Measurements from ENCODE around the gene STRN4. TPM values are rescaled to one million over a fixed set of nuclear protein-coding genes. Genes with fewer than 3 reads are reported as not detected.
A peak's percentile ranks its signal among the peaks of the same experiment; 100 is the strongest.

Gene STRN4
- polyA plus RNA-seq, 1 donor = 77.7 TPM

DNA sequence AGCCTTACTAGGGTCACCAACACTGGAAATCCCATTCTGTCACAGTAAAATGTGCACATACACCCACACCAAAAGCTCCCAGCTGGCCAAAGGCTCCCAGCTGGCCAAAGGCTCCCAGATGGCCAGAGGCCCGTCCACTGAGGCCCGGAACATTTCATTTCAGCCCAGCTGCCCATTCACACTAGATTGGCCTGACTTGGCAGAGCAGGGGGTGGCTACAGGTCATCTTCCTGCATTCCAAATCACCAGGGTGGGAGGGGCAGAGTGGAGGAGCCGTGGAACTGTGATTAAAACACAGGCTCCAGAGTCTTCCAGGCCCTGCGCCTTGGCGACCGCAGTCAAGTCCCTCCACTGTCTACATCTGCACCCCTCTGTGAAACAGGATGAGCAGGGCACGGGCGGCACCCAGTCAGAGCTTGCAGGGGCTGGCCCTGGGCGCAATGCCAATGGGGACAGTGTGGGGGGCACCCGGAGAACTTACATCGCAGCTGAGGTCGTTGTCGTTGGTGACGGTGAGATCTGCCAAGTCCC, 19.2 kb downstream of the STRN4 start:
- no peak for DNase-seq

DNA sequence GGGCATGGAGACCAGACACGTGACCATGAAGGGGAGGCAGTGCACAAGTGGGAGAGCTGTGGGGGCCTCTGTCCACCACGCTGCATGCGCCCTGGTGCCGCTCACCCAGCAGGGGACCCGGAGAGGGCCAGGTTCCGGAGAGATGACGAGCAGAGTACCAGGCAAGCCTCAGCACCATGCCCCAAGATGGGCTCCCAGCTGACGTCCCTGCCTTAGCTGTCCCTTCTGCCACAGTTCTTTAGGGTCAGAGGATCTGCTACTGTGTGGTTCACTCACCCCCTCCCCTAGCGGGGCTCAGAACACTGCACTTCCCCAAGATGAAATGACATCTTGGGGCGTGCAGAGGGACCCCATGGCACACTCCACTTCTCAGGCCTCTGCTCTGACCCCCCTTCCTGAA, 19.7 kb downstream of the STRN4 start:
- DNase-seq = no peak

DNA sequence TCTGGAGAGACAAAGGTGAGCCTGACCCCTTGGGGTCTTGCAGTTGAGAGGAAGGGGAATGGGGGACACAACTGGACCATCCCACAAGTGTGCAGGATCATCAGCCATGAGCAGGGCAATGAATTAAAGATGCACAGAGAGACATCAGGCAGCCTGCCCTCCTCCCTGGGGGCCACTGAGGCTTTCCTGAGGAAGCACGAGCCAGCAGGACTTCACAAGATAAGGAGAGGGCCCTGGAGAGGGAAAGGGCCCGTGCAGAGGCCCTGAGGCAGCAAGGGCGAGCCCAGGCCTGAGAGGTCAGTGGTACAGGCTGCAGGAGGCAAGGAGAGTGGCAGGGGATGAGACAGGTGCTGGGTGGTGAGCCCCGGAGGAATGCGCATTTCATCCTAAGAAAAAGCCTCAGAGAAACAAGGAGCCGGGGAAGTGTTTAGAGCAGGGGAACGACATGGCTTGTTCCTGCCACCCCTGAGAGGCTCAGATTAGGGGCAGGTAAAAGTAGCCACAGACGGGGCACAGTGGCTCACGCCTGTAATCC, 20.3 kb downstream of the STRN4 start:
- no peak for DNase-seq

DNA sequence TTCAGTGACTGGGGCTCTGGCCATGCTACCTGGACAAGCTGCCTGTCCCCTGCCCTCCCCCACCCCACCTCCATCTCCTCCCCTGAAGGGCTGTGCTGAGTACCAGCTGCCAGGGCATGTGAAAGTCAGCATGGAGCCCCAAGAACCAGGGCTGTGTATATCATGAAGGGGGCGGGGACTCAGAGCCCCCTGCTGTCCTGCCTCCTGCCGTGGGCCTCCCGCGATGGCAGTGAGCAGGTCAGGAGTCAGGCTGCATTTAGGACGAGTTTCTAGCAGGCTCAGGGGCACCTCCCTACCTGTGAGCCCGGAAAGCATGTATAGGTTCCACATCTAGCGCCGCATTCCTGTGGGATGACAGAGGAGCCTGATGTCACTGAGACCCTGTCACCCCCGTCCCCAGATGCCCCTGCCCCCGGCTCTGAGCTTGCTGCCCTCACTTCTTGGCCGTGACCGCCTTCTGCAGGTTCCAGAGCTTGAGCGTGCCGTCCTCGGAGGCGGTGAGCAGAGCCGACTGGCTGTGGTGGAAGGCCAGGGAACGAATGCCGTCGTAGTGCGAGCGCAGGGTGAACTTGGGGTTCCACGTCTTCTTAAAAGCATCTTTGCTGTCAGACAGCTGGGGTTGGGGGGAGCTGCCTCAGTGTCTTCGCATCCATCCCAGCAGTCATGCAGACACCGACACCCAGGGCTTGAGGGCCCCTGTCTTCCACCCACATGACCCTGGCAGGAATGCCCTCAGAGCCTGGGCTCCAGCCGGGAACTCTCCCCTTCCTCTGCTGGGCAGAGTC, 21.0 kb downstream of the STRN4 start:
- no peak for DNase-seq

DNA sequence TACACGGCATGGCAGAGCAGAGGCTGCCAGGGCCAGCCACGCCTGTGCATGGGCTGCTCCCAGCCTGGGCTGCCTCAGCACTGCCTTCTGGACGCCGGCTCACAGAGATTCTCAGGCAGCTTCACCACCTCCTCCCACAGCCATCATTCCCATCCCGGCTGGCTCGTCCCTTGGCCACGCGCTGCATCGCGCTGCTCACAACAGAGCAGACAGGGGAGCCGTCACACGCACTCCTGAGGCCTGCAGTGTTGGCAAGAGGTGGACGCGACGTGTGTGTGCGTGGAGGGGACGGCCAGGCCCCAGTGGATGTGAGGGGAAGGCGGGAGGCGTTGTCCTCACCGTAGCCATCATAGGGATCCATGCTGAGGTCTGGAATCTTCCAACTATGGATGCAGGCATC, 21.8 kb downstream of the STRN4 start:
- DNase-seq = no peak

DNA sequence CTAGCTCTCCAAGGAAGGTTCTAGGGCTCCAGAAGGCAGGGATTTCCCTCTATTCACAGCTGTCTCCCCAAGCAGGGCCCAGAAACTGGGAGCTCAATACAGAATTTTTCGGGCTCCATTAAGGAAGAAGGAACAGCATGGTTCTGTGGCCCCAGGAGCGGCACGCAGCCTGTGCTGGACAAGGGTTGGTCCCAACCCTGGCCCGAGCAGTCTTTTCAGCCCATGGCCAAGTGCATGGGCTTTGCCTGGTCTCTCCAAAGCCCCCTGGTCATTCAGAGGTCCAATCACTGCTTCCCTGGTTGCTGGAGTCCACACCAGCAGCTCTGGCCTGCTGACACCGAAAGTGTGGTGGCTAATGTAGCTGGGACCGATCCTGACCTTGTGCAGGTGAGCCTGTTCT, 22.8 kb downstream of the STRN4 start:
- DNase-seq = no peak

DNA sequence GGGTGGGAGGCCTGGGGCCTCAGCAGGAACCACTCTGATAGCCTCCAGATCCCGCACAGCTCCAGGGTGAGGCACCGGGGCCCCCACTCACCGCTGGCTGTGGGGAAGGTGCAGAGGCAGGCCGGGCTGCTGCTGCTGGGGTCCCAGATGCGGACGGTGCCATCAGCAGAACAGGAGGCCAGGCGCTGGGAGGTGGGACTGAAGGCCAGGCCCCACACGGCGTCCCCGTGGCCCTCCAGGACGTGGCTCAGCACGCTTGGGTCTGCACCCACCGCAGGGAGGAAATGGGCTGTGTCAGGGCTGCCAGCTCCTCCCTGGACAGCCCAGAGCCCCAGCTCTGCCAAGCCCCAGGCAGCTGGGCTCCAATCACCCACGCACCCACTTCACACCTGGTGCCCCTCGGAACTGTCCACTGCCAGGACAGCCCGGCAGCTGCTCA, 23.2 kb downstream of the STRN4 start:
- no peak for DNase-seq

DNA sequence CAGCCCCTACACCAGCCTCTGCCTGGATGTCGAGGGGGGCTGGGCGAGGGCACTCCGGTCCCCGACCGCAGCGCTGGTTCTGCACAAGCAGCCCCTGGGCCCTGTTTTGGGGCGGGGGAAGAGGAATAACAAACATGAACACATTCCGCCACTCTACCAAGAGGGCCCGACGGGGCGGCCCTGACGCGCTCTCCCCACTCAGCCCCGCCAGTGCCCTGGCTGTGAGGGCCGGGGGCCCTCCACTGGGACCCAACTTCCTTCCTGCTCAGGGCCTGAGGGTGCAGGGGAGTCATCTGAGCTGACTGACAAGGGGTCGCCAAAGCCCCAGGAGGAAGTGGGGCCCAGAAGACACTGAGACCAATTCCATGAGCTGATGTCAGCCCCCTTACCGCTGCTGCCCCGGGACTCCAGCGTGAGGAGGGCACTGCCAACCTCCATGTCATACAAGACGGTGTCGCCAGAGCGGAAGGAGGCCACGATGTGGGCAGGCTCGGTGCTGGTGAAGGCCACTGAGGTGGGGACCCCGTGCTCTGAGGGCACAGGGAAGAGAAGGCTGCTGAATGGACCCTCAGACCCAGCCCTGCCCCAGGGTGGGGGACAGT, 23.7 kb downstream of the STRN4 start:
- DNase-seq = no peak

DNA sequence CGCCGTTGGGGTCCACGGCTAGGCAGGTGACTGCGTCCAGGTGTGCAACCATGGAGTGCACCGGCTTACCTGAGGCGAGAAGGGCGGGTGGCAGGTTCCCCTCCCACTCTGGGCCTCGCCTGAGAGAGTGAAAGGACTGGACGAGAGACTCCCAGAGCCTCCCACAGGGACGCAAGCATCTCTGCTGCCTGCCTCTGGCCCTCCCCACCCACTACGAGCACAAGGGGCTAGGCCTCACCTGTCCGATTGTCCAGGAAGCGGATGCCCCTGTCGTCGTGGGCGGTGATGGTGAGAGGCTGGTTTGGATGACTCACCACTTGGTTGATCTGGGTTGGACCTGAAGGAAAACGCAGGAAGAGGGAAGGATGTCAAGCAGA, 24.3 kb downstream of the STRN4 start:
- no peak for DNase-seq

DNA sequence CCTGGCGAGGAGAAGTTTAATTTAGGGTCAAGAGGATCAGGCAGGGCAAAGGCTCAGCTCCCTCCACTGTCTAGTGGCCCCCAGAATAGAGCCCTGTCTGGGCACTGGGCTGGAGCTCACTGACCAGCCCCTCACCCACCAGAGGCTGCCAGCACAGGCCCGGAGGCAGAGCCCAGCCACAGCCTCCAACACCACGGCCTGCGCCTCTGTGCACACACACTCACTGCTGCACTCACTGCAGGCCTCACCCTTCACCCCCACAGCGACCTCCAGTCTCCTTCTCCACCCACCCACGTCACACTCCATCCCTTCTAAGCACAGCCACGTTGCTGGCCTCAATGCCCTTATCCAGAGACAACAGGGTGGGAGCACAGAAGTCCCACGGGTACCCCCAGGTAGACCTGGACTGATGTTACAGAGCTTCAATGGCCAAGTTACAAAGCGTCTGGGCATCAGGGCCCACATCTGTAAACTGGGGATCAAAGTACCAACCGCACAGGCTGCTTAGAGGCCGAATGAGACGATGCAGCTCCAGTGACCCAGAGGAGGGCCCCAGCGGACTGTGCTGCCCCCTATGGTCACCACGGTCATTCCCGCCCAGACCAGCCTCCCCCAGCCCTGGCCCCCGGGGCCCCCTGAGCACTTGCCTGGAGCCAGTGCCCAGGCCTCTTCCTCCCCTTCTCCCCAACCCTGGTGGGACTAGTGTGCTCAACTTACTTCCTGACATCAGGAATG, 24.8 kb downstream of the STRN4 start:
- no peak for DNase-seq

DNA sequence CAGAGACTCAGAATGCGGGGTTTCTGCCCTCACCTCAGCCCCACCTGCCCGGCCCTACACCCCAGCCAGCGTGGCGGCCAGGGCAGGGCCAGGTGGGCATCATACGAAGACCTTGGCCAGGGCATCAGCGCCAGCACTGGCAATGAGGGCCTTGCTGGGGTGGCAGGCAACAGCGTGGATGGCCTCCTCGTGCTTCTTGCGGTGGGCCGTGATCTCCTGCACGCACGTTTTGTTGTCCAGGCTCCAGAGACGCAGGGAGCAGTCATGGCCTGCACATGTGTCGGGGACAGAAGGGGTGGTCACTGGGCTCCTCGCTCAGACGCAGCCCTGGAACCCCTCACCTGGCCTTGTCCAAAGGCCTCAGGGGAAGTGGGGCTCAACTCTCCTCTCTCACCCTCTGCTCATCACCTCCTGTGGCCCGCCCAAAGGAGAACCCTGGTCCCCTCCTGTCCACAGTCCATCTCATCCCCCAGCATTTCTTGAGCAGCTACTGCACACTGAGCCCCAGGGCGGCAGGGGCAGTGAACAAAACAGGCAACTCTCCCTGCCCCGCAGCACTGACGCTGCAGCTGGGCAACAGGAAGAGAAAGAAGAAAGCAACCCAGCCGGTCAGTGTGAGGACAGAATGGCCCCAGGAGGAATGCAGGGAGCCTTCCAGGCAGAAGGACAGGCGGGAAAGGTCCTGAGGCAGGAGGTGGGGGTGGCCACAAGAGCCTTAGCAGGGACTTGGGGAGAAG, 25.6 kb downstream of the STRN4 start:
- no peak for DNase-seq

DNA sequence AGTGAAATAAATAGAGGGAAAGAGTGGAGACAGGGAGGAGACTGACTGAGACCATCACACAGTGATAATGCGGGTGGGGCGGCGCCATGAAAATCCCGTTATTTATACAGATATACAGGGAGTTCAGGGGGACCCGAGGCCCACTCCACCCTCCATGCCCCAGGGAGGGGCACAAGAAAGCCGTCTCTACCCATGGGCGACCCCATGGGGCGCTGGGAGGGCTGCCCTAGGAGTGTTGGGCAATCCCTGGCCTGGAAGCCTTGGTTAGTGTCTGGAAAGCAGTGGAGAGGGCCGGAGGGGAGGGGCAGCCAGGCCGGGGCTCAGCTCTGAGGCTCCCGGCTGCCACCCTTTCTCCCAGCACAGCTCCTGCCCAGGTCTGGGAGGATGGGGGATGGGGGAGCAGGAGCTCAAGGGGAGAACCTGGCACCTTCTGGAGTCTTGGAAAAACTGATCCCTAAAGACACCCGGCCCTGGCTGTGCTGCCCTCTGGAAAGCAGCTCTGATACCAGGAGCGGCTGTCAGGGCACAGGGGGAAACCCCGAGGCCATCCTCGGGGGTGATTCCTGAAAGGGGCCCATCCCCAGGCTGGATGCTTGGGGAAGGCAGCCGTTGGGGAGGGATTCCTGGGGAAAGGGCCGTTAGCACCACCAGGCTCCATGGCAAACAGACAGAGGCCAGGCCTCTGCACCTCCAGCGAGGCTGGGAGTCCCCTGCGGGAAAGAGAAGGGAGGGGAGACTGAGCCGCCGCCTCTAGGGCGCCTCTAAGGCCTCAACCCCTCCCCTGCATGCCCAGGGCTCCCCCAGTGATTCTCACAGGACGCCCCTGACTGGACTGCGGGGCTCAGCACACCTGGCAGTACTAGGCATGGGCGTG, 26.4 kb downstream of the STRN4 start:
- no peak for DNase-seq

DNA sequence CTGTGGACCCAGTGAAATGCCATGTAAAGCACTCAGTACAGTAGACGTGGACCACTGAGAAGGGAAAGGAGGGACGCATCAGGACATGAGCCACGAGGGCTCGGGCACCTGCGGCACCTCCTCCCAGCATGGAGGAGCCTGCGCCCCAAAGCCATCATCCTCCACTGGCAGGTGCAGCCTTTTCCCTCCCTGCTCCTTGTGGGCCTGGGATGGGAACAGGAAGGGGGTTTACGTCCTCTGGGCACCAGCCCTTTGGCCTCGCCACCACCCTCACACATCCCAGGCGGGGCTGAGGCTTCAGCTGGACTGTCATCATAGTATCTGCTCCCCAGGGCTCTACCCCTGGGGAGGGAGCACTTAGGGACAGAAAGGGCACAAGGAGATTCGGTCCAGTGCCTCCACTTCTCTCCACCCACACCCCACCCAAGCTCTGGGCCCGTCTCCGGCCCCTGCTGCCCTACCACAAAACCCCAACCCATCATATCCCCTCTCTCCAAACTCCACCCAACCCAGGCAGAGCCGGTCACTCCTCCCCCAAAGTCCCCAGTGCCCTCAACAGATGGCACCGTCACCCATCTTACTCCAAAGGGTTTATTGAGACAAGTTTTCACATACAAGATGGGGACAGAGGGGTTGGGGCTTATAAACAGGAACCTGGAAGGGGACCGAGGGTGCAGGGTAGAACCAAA, 27.2 kb downstream of the STRN4 start:
- no peak for DNase-seq

DNA sequence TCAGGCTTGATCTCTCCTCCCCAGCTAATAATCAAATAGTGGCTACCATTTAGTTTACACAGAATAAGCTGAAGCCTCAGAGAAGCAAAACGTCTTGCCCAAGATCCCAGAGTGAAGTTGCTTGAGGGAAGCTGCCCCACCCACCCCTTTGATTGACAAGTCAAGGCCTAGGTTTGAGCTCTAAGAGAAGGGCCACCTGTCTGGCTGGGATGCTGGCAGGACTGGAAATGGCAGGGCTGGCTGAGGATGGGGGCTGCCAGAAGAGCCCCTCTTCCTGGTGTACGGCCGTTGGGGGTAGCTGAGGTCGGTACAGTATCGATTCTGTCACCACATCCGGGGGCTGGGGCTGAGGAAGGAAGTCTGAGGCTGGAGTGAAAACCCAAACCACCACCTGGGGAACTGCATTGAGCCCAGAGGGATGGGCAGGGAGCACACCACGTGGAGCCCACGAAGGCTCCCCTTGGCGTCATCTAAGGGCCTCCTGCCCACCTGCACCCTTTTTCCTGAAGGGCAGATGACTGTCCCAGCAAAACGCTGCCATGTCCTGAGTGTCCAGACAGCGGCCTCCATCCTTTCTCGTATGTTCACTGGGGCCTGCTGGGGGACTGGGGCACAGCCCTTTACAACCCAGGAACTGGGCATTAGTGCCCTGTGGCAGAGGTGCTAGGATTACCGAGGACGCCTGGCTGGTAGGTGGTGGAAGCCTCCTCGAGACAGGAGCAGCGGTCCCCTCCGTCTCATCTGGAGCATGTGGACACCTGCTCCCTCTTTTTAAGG, 27.9 kb downstream of the STRN4 start:
- no peak for DNase-seq

DNA sequence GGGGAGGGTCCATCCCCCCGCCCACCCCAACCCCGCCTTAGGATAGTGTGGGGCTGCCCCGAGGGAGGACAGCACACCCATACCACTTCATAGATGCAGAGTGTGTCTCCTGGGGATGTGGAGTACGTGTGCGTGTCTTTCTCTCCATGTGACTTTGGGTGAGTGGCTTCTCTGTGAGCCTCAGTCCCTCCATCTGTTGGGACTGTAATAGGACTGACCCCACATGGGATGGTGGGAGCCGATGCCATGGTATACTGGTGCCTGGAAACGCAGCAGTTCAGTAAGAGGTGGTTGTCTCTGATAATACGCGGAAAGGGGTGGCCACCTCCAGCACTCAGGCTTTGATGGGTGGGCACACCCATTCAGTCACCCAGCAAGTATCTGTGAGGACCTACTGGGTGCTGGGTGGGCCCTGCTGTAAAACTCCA, 28.5 kb downstream of the STRN4 start:
- DNase-seq = no peak

DNA sequence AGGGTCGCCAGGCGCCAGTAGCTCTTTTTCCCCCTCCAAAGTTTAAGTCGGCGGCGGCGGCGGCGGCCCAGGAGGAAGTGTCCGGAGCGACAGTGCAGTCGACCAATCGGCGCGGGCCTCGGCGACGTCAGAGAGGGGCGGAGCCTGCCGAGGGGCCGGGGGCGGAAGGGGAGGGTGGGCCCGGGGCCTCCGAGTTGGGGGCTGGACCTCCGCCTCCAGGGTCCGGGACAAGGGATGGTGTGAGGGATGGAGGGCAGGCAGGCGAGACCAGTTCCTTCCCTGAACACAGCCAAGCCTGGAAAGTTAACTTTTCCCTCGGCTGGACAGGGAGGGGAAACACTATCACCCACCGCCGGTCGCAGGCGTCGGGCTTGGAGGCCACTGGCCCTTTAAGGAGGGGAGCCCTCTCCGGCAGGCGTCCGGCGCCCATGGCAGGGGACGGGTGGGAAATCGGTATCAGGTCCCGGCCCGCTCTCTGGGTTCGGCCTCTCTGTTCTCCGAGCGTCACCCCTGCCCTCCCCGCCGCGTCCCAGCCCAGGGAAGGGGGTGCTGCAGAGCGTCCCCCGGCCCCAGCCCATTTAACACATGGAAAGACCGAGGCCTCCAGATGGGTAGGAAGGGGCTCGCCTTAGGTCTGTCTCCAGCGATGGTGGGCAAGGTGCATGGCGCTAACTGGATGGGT, 29.1 kb downstream of the STRN4 start, which contains the start of gene PRKD2:
TSS of gene PRKD2 (minus strand) at position 81 of the 682 bp plus-strand sequence. CDS start 744 bp downstream, outside the sequence.
- DNase-seq = peak; percentile 92

DNA sequence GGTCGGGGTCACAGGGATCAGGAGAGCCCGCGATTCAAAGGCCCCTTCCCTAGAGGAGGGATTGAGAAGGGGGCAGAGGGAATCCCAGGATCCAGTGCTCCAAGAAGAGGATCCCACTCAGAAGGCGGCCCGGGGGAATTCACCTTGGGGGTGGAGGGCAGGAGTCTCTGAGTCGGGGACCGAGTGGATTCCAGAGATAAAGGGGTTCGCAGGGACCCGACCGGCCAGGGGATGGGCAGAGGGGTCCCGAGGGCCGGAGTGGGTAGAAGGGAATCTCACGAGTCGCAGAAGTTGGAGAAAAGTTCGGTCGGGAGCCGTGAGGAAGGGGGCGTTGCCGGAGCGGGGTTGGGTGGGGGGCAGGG, 29.6 kb downstream of the STRN4 start:
- DNase-seq = no peak

DNA sequence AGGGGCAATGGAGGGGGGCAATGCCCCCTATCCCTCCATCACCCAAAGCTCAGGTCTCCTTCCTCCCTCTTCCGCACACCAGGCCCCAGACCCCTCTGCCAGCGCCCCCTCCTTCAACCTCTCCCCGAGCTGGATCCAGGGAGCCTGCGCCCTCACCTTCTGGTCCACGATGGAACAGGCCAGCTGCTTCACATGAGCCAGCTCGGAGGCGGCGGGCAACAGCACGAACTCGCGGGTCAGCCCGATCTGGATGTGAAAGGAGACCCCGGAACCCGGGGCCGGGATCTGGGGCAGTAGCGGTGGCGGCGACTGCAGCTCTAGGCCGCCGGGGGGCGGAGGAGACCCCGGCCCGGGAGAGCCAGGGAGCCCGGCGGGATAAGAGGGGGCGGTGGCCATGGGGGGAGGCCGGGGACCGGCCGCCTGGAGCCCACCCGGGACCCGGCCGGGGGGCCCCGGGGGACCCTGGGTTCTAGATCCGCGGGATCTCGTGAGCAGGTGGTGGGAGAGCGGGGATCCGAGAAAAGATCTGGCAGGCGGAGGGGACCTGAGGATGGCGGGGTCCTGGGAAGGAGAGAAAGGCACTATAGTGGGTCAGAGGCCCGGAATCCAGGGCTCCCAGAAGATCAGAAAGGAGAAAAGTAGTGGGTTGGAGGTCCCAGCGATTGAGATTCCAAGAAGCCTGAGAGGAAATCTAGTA, 30.1 kb downstream of the STRN4 start:
- DNase-seq = no peak

All from left kidney (tissue), 2 donors.